HepG2 (cell line): ENCODE measurements around the gene ARL11. TPM values are rescaled to one million over a fixed set of nuclear protein-coding genes. Genes with fewer than 3 reads are reported as not detected.
A peak's percentile ranks its signal among the peaks of the same experiment; 100 is the strongest.

Experiments used
- ELF3 ChIP-seq: IDR thresholded peaks from 2 replicates; pipeline ENCODE4 v1.6.1; 2016; ENCODE audit warnings: missing genetic modification reagents, missing compliant biosample characterization
- HOXA3 ChIP-seq: sonication (generic); formaldehyde crosslinking; IDR thresholded peaks from 2 replicates; pipeline ENCODE4 v1.5.0; 2020; ENCODE audit warnings: missing genetic modification reagents
- KAT7 ChIP-seq: IDR thresholded peaks from 2 replicates; pipeline ENCODE4 v1.6.1; 2018; ENCODE audit warnings: borderline replicate concordance, missing compliant biosample characterization
- MLXIP ChIP-seq: sonication (generic); formaldehyde crosslinking; IDR thresholded peaks from 2 replicates; pipeline ENCODE4 v1.9.0; 2021; ENCODE audit warnings: missing genetic modification reagents, borderline replicate concordance
- NFKBIZ ChIP-seq: IDR thresholded peaks from 2 replicates; pipeline ENCODE4 v1.6.1; 2018; ENCODE audit warnings: missing genetic modification reagents, missing compliant biosample characterization
- RERE ChIP-seq: IDR thresholded peaks from 2 replicates; pipeline ENCODE4 v1.6.1; 2016; ENCODE audit warnings: low read depth, missing genetic modification reagents, missing compliant biosample characterization
- SMAD9 ChIP-seq: sonication (generic); formaldehyde crosslinking; IDR thresholded peaks from 2 replicates; pipeline ENCODE4 v1.5.1; 2020; ENCODE audit warnings: mild to moderate bottlenecking, missing genetic modification reagents
- SNAPC4 ChIP-seq: sonication (generic); formaldehyde crosslinking; IDR thresholded peaks from 2 replicates; pipeline ENCODE4 v1.4.0; 2020; ENCODE audit warnings: mild to moderate bottlenecking, missing genetic modification reagents
- TERF1 ChIP-seq: sonication (generic); formaldehyde crosslinking; IDR thresholded peaks from 2 replicates; pipeline ENCODE4 v1.8.0; 2022; ENCODE audit warnings: mild to moderate bottlenecking, missing genetic modification reagents, moderate library complexity
- ZNF468 ChIP-seq: sonication (generic); formaldehyde crosslinking; IDR thresholded peaks from 2 replicates; pipeline ENCODE4 v1.8.0; 2022; ENCODE audit warnings: mild to moderate bottlenecking, moderate library complexity, missing genetic modification reagents
- ZNF710 ChIP-seq: sonication (generic); formaldehyde crosslinking; IDR thresholded peaks from 2 replicates; pipeline ENCODE4 v1.5.0; 2020; ENCODE audit warnings: mild to moderate bottlenecking, missing genetic modification reagents, borderline replicate concordance
- polyA plus RNA-seq, 8 experiments: library from polyadenylated mRNA; depleted of rRNA in 3 of 8; stranded (reverse) in 7 of 8; unstranded in 1 of 8; fragments of >200 nt; fragmentation: Illumina TruSeq in 4 of 8; extraction: Trizol in 4 of 8; gene quantifications; 2 replicates each; pipeline versions ENCODE4 v1.2.1 to v1.2.3, GENCODE V29; 2011 to 2016; ENCODE audit warnings: low read depth in 4 of 8, missing spikeins in 1 of 8, mixed read lengths in 1 of 8; ENCODE audit not compliant: insufficient read depth in 1 of 8
- total RNA-seq, 5 experiments: library from RNA; depleted of rRNA; stranded (reverse); fragments of >200 nt; fragmentation: Illumina TruSeq; extraction: Trizol; gene quantifications; 2 replicates each; pipeline ENCODE4 v1.2.3, GENCODE V29; 2016; ENCODE audit warnings: low read depth in 1 of 5

The ARL11 gene
- total and polyA plus RNA-seq, 2 of the 13 experiments (the other 11 are each of a cell fraction or from before 2014, with no cell fraction given) = 0.04 to 0.22 TPM

- TF ChIP-seq RERE (CRISPR knock-in tag) (peak; percentile 46; the same call in 1 of the 2 replicates), ZNF468 (CRISPR knock-in tag) (no peak), SNAPC4 (CRISPR knock-in tag) (no peak), KAT7 (CRISPR knock-in tag) (0 out of 2 replicates have a peak, but pooled peaks have one; percentile 72), HOXA3 (CRISPR knock-in tag) (no peak; the same call in 1 of the 2 replicates), ELF3 (CRISPR knock-in tag) (peak; percentile 64), TERF1 (CRISPR knock-in tag) (no peak), MLXIP (CRISPR knock-in tag) (no peak), NFKBIZ (peak; percentile 57; the same call in 1 of the 2 replicates), SMAD9 (CRISPR knock-in tag) (no peak), ZNF710 (0 out of 2 replicates have a peak, but pooled peaks have one; percentile 75)
Observed at GRCh38 chr13:49587311-49587847, 40.9 kb upstream of the ARL11 start (continued).
